GM19455 (cell line): Measurements from ENCODE around the gene SEMA5A.

Experiments
- ATAC-seq: cut with Tn5 transposase; IDR thresholded peaks from one replicate; pipeline ENCODE4 v1.9.1; 2021; ENCODE audit not compliant: unreplicated experiment

SEMA5A gene

DNA sequence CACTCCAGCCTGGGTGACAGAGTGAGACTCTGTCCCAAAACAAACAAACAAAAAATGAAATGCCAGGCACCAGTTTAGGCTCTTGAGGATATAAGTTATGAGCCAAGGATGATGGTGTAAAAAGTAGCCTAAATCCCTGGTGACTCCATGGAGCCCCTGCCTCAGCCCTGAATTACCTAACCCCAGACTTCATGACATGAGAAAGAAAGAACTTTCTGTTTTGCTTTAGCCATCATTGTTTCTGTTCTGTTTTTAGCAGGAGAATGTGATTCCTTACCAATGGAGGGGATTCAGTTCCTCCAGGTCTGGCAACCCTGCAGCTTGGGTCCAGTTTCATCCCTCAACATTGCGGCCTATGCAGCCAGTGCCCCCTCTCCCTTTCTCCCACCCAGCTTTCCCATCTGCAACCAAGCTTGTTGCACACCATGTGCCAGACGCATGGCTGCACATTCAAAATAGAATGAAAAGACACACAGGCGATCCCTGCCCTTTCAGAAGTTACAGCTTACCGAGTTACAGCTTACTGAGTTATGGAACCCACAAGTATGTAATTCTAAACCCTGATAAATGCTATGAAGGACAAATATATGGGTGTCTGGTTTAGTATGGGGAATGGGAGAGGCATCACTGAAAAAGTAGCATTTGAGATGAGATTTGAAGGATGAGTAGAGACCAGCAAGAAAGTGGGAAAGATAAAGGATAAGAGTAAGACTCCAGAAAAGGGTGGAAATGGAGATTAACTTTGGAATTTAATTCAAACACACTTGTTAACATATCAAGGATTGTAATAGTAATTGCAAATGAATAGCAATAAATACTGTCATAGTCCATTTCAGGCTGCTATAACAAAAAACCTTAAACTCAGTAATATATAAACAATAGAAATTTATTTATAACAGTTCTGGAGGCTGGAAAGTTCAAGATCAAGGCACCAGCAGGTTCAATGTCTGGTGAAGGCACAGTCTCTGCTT lies 6.0 kb upstream of the SEMA5A start:
- ATAC-seq = no peak

GRCh38 chr5:9549941-9550340 lies 4.1 kb upstream of the SEMA5A start:
- no peak for ATAC-seq

- ATAC-seq = no peak
Measured at GRCh38 chr5:9547122-9547947, 1.5 kb upstream of the SEMA5A start.

DNA sequence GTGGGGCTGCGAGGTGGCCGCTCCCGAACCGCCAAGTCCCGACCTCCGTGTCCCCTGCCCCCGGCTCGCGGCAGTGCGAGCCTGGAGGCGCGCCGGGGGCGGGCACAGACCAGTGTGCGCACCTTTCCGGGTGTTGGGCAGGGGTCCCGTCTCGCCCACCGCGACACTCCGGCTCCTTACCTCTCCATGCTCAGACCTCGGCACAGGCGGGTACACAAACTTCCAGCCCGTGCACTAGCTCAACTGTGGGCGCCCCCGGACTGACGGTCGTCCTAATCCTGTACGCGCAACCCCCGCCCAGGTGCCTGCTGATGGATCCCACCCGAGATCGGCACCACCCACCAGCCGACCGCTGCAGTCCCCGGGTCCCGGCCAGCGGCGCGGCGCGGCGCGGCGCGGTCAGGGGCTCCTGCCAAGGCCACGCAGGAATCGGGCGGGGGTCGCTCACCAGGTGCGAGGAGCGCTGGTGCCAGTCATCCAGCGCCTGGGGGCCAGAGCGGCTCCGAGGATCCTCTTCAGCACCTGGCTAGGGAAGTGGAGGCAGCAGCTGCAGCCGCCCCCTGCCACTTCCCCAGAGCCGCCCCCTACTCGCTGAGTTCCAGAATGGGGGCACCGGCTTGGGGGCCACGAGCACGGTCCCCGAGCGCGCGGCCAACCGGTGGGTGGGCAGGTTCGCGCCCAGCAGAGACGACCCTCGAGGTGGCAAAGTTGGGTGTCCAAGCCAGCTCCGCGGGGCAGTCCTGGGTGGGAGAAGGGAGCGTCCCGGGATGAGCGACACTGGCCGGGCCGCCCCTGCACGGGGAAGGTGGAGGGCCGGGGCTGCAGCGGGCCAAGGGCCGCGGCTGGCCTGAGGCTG lies 511 bp downstream of the SEMA5A start:
- no peak for ATAC-seq

- ATAC-seq = peak; percentile 78
Measured at GRCh38 chr5:9544502-9545135, 1.3 kb downstream of the SEMA5A start.

DNA sequence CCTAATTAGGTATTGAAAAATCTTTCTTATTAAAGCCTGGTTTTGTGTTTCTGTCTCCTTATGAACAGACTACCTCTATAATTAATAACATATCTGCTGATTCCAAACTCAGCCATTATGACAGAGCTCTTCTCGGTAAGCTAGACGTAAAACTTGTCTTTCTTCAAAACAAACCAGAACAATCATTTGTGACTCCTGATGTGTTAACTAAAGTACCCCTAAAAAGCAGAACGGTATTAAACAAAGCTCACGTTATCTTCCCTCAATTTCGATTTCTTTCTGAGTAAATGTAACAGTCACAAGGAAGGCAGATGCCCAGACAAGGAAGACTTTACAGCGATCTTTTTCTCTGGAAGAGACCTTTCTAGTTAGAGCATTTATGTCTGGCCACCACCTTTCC lies 1.8 kb downstream of the SEMA5A start:
- ATAC-seq = peak; percentile 18

DNA sequence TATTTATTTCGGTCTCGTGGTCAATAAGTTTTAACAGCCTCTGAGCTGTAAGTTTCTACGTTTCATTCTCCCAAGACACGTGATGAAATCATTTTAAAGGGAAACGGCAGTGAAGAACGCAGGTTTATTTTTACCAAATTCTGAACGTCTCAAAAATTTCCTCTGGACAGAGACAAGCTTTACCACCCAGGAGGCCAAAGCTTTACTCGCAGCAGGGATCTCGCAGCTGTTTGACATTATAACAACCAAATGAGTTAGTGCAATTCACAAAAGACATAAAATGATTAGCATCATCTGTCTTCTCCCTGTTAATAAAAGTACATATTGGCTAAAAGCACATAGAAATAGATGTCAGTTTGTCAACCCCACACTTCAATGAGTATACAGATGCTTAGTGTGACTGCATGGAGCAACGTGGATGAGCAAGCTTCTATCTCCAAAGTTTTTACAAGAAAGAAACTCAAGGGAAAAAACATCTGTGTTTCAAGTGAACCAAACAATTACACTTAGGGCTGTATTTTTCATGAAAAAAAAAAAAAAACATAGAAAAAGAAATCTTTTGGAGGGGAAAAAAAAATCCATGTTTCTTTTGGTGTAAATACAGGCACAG lies 2.5 kb downstream of the SEMA5A start:
- no peak for ATAC-seq

GRCh38 chr5:9540791-9541190 lies 5.1 kb downstream of the SEMA5A start:
- ATAC-seq = no peak

- ATAC-seq = no peak
Measured at GRCh38 chr5:9538504-9538903, 7.4 kb downstream of the SEMA5A start.

- ATAC-seq = no peak
Measured at GRCh38 chr5:9537223-9538141, 8.4 kb downstream of the SEMA5A start.

- ATAC-seq = no peak
Measured at GRCh38 chr5:9536717-9537116, 9.2 kb downstream of the SEMA5A start.

DNA sequence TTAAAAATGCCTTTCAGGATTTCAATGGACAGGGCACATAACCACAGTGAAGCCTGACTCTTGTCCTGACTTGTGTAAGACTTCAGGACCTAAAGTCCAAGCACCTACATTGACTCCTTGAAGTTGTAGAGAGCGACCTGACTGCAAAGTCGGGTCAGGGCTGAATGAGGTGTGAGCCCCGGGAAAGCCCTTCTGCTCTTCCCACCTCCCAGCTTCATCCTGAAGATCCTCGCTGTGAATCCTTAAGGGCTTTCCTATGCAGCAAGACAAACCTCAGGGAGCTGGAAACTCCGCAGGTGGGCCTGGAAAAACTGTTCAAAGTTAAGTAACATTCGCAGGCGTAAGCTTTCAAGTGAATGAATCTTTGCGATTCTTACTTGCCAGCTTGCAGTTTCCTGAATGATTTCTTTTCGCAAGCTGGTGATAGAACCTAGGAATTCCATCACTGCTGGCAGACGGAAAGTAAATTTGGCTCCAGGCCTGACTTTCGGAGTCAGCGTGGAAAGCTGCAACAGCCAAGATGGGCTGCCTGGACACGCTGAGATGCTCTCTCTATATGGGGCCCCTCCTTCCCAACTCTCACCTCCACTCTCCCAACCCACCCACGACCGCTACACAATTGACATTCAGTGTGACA lies 10.9 kb downstream of the SEMA5A start:
- ATAC-seq = no peak

DNA sequence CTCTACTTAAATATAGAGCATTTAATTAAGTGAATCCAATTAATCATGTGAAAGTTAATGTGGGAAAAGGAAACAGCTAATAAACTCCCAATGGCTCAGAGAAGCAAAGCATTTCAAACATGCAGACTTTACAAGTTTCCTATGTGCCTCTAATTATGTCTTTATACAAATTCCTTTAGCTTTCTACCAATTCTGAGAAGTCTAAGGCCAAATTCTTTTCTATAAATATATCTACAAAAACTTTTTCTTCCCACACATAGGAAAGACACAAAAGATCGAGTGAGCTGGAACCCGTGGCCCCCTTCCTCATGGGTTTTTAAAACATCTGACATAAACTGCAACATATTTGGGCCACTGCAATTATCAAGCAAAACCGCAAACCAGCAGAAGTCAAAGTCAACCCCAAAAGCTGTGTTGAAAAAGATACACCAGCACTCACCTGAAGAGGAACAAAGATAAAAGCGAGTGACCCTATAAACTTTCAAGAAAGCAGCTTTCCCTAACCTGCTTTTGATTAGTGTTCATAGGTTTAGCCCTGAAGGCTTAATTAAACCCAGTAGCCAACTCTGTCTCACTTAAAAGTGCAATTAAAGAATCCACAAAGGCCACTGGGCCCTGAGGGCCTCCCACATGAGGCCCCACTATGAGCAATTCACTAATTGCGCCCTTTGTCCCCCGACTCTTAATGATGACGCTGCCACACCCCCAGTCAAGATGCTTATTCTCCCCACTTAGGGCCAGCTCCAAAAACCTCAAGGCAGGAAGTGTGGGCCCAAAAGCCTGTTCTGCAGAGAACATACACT lies 12.1 kb downstream of the SEMA5A start:
- ATAC-seq = no peak

- no peak for ATAC-seq
Measured at GRCh38 chr5:9533096-9533495, 12.8 kb downstream of the SEMA5A start.

GRCh38 chr5:9529513-9529912 lies 16.4 kb downstream of the SEMA5A start:
- ATAC-seq = no peak

- ATAC-seq = no peak
Measured at GRCh38 chr5:9529041-9529480, 16.8 kb downstream of the SEMA5A start.

DNA sequence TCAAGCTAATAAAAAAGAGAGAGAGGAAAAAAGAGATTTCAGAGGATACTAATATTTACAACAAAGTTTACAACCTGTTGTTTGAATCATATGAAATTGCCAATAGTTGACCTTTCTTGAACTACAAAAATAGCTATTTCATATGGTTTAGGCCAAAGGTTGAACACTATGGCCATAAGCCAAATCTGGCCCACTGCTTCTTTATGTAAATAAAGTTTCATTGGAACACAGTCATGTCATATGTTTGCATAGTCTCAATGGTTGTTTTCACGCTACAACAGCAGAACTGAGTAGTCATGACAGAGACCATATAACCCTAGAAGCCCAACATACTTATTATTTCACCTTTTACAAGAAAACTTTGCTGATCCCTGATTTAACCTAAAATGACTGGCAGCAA lies 20.9 kb downstream of the SEMA5A start:
- ATAC-seq = no peak
